ENCODE measurements around the gene ERC1. TPM values are rescaled to one million over a fixed set of nuclear protein-coding genes. Genes with fewer than 3 reads are reported as not detected.

Gene ERC1
- total RNA-seq, 1 experiment from 2014 or later: 17.9 TPM

DNA sequence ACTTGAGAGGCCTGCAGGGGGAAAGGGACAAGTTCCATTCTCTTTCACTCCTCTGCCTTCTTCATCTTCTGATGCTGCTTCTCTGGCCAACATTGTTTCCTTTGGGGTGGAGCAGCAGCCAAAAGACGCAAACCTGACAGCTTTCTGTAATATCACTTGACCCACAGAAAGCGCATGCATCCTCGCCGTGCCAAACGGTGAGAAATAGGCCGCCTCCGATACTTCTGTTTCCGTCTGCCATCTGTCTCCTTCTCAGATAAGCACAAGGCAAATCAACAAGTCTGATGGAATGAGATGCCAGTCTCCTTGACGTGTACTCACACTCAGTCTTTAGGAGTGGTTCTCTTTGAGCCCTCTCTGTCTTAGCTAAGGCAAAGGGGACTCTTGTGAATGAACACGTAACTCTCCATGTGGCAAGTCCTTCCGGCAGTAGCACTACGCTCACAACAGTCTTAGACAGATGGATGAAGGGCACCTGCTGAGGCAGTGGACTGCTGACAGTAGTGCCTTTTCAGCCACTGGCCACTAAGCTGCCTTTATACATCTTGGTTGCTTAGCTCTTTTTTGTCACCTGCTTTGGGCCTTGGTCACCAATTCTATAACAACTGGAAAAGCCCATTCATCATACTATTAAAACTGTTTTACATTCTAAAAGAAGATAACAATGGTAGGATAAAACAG, 389.3 kb downstream of the ERC1 start:
- DNase-seq (ENCODE audit: low read depth): no peak

GRCh38 chr12:1382151-1382550, 391.1 kb downstream of the ERC1 start:
- no peak for DNase-seq (ENCODE audit: low read depth)

DNA sequence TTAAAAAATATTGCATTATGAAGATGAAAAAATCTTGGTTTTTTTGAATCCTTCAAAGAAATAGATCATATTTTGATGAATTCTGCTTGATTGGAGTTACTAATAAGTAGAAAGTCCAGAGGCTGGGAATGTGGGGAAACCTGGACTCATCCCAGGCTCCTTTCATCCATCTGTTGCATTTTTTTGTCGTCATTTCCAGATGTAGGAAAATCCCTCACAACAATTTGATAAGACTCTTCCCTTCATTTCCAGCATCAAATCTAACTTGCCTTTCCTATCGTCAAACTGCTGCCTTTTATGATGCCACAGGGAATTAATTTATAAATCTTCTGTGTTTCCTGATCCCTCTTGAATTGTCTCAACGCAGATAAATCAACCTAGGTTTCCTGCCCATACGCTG, 391.8 kb downstream of the ERC1 start:
- DNase-seq (ENCODE audit: low read depth): no peak

DNA sequence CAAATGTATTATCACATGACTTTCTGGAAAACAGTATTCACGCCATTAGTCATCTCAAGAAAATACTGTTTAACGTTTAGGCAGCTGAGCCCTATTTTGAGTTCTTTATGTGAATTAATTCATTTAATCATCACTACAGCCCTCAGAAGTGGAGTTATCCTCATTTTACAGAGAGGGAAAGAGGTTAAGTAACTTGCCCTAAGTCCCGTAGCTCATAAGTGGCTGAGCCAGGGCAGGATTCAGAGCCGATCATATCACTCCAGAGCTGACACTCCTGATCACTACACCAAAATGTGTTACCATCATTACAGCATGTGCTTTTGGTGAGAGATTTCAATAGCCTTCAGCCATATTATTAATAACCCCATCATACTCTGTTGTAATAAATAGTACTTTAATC, 392.7 kb downstream of the ERC1 start:
- no peak for DNase-seq (ENCODE audit: low read depth)

- DNase-seq (ENCODE audit: low read depth): no peak
Observed at GRCh38 chr12:1384910-1385309, 393.9 kb downstream of the ERC1 start.

GRCh38 chr12:1391722-1392121, 400.7 kb downstream of the ERC1 start:
- DNase-seq (ENCODE audit: low read depth): no peak

- DNase-seq (ENCODE audit: low read depth): no peak
Observed at GRCh38 chr12:1395421-1395955, 404.5 kb downstream of the ERC1 start.

- peak; percentile 10 for DNase-seq (ENCODE audit: low read depth)
Observed at GRCh38 chr12:1398673-1399072, 407.6 kb downstream of the ERC1 start.

- DNase-seq (ENCODE audit: low read depth): no peak
Observed at GRCh38 chr12:1401891-1402290, 410.9 kb downstream of the ERC1 start.

DNA sequence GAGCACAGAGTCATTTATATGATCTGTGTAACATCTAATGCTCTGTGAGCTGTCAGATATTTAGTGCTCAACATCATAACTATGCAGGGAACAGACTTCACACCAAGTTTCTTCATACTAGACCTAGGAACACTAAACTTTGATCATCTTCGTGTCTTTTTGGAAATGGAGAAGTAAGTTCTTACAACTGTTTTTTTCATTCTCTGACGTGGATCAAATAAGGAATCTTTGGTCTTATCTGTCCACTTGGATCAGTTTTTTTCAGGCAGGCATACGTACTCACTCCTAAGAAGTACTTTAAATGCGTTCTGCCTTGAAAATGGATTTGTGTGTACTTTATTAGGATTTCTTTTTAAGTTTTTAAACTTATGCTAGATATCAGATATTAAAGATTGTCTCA, 412.4 kb downstream of the ERC1 start:
- DNase-seq (ENCODE audit: low read depth): no peak

DNA sequence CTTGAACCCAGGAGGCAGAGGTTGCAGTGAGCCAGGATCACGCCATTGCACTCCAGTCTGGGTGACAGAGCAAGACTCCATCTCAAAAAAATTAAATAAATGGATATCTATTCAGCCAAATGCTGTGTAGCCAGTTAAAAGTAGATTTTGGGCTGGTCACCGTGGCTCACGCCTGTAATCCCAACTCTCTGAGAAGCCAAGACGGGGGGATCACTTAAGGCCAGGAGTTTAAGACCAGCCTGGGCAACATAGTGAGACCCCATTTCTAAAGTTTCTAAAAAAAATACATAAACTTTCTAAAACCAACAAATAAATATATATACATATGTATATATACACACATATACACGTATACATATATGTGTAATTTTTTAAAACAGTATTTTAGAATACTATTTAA, 414.6 kb downstream of the ERC1 start:
- no peak for DNase-seq (ENCODE audit: low read depth)

DNA sequence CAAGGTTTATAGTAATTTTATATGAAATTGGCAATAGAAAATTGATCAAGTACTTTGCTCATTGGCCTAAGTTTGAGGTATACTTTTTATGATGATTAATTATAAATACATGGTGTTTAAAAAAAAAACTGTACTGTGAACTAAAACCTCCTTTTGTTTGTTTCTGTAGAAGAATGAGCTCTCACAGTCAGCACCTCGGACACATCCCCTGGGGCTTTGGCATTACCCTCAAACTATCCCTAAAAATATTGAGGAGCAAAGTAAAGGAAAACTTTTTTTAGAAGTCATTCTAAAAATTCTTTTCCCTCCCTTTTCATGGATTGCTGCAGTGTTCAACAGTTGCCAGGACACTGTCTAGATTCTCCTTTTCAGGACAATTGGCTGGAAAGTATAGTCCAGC, 419.8 kb downstream of the ERC1 start:
- DNase-seq (ENCODE audit: low read depth): no peak

- no peak for DNase-seq (ENCODE audit: low read depth)
Observed at GRCh38 chr12:1413930-1414329, 422.9 kb downstream of the ERC1 start.

DNA sequence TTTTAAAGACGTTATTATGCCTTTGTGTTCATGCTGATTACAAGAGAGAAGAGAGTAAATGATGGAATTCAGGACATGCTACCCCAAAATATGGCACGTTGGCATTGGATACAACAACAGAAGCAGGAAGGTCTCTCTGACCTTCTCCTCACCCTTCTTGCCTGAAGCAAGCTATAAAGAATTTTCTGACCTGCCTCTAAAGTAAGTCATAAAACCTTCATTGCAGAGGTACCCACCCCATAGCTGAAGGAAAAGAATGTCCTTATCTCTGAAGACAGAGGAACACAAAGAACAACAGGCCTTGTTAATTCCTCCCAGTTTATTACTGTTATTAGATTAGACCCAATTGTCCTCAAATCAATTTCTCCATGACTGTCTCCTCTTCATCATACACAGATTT, 427.1 kb downstream of the ERC1 start:
- DNase-seq (ENCODE audit: low read depth): no peak

- no peak for DNase-seq (ENCODE audit: low read depth)
Observed at GRCh38 chr12:1419849-1420371, 428.9 kb downstream of the ERC1 start.

DNA sequence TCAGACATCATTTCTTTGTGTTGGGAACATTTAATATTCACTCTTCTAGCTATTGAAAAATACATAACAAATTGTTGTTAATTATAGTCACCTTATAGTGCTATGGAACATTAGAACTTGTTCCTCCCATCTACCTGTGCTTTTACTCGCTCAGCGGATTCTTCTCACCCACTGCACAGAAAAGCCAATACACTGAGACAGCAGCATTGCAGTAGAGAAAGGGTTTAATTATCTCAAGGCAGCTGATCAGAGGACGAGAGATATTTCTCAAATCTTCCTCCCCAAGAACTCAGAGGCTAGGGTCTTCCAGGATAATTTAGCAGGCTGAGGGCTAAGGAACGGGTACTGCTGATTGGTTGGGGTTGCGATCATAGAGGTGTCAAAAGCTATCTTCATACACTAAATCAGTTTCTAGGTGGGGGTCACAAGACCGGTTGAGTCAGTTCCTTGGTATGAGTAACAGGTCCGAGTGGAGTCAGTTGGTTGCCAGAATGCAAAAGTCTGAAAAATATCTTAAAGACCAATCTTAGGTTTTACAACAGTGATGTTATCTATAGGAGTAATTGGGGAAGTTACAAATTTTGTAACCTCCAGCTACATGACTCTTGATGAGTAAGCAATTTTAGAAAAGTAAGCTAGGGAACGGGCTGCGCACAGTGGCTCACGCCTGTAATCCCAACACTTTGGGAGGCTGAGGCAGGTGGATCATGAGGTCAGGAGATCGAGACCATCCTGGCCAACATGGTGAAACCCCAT, 430.2 kb downstream of the ERC1 start:
- peak; percentile 9 for DNase-seq (ENCODE audit: low read depth)

GRCh38 chr12:1422604-1423315, 431.7 kb downstream of the ERC1 start:
- no peak for DNase-seq (ENCODE audit: low read depth)

GRCh38 chr12:1424674-1425395, 433.8 kb downstream of the ERC1 start:
- DNase-seq (ENCODE audit: low read depth): no peak

- DNase-seq (ENCODE audit: low read depth): no peak
Observed at GRCh38 chr12:1425396-1425729, 434.3 kb downstream of the ERC1 start.

GRCh38 chr12:1428671-1429070, 437.6 kb downstream of the ERC1 start:
- DNase-seq (ENCODE audit: low read depth): no peak

- DNase-seq (ENCODE audit: low read depth): peak; percentile 83
Observed at GRCh38 chr12:1429980-1430379, 439.0 kb downstream of the ERC1 start.

Measured in HT1080 (cell line).